Activated CD4-positive, alpha-beta T cell treated with anti-CD3 and anti-CD28 coated beads for 4 hours (primary cell): Measurements from ENCODE around the gene MED12L.

ENCODE experiments used
- DNase-seq, 2 donors: peaks; one replicate each; pipeline ENCODE4 v3.0.0-alpha.2; 2020

Gene MED12L

GRCh38 chr3:151432616-151433372 is 347.3 kb downstream of the MED12L start:
- DNase-seq: no peak

GRCh38 chr3:151434151-151434890 is 348.9 kb downstream of the MED12L start:
- no peak for DNase-seq

- no peak for DNase-seq
Measured at GRCh38 chr3:151436675-151437446, 351.4 kb downstream of the MED12L start.

GRCh38 chr3:151437906-151438305 is 352.4 kb downstream of the MED12L start:
- no peak for DNase-seq

GRCh38 chr3:151439652-151440125 is 354.2 kb downstream of the MED12L start:
- DNase-seq: peak in 1 of 2 donors; percentile 8

- no peak for DNase-seq
Measured at GRCh38 chr3:151440940-151441339, 355.5 kb downstream of the MED12L start.

- DNase-seq: no peak
Measured at GRCh38 chr3:151443583-151443982, 358.1 kb downstream of the MED12L start.

GRCh38 chr3:151445273-151446001 is 360.0 kb downstream of the MED12L start:
- DNase-seq: no peak

GRCh38 chr3:151446002-151446340 is 360.5 kb downstream of the MED12L start:
- DNase-seq: no peak

GRCh38 chr3:151452368-151452767 is 366.9 kb downstream of the MED12L start:
- no peak for DNase-seq

- DNase-seq: no peak
Measured at GRCh38 chr3:151452841-151453240, 367.4 kb downstream of the MED12L start.

GRCh38 chr3:151456065-151456464 is 370.6 kb downstream of the MED12L start:
- DNase-seq: no peak

GRCh38 chr3:151459358-151459757 is 373.9 kb downstream of the MED12L start:
- DNase-seq: no peak

- no peak for DNase-seq
Measured at GRCh38 chr3:151460228-151460627, 374.8 kb downstream of the MED12L start.

- no peak for DNase-seq
Measured at GRCh38 chr3:151460774-151461450, 375.4 kb downstream of the MED12L start, which contains the start of gene IGSF10. IGSF10 (minus strand) TSS chr3:151461061; CDS start chr3:151458709, 2,352 bp downstream.

GRCh38 chr3:151462278-151462780 is 376.9 kb downstream of the MED12L start:
- no peak for DNase-seq

- no peak for DNase-seq
Measured at GRCh38 chr3:151462991-151463390, 377.5 kb downstream of the MED12L start.

GRCh38 chr3:151467069-151467468 is 381.6 kb downstream of the MED12L start:
- DNase-seq: no peak

GRCh38 chr3:151468284-151468917 is 382.9 kb downstream of the MED12L start:
- DNase-seq: peak; percentile 33 to 49

- DNase-seq: no peak
Measured at GRCh38 chr3:151476344-151477018, 391.0 kb downstream of the MED12L start.
